Neural cell (in vitro differentiated cells): ENCODE results near the gene KRTAP19-3. TPM values are rescaled to one million over a fixed set of nuclear protein-coding genes. Genes with fewer than 3 reads are reported as not detected.

ENCODE experiments used
- H2AFZ ChIP-seq: fragments of 200-600, 300-800 bp; sonication (generic), shearing (Covaris generic); 2 replicates; pipeline ENCODE4 v1.6.0; 2014; ENCODE audit warnings: low read depth, mild to moderate bottlenecking, antibody characterized with exemption, low read length, moderate library complexity
- H3F3A ChIP-seq: fragments of 200-600 bp; shearing (Covaris generic); 2 replicates; pipeline ENCODE4 v1.6.1; 2016; ENCODE audit warnings: mild to moderate bottlenecking, moderate library complexity, mixed read lengths, antibody characterized with exemption, low read length; ENCODE audit not compliant: insufficient read depth, poor library complexity, severe bottlenecking
- H3K27ac ChIP-seq: fragments of 200-600, 300-800 bp; sonication (generic), shearing (Covaris generic); 2 replicates; pipeline ENCODE4 v1.5.1; 2014; ENCODE audit warnings: mild to moderate bottlenecking, low read length, moderate library complexity
- H3K27me3 ChIP-seq: fragments of 300-800, 200-600 bp; sonication (generic), shearing (Covaris generic); 2 replicates; pipeline ENCODE4 v1.6.0; 2014; ENCODE audit warnings: mild to moderate bottlenecking, low read depth, low read length, moderate library complexity; ENCODE audit not compliant: insufficient read depth
- H3K36me3 ChIP-seq: fragments of 300-800, 200-600 bp; sonication (generic), shearing (Covaris generic); 2 replicates; pipeline ENCODE4 v1.5.1; 2014; ENCODE audit warnings: mild to moderate bottlenecking, antibody characterized with exemption, low read length, moderate library complexity; ENCODE audit not compliant: insufficient read depth
- H3K4me2 ChIP-seq: fragments of 300-800, 200-600 bp; sonication (generic), shearing (Covaris generic); 2 replicates; pipeline ENCODE4 v1.6.0; 2014; ENCODE audit warnings: mild to moderate bottlenecking, low read length
- H3K4me3 ChIP-seq: fragments of 300-800, 200-600 bp; sonication (generic), shearing (Covaris generic); 2 replicates; pipeline ENCODE4 v1.5.1; 2014; ENCODE audit warnings: mild to moderate bottlenecking, low read length, moderate library complexity
- H3K79me2 ChIP-seq: fragments of 200-600 bp; shearing (Covaris generic); replicated peaks from 2 replicates; pipeline ENCODE4 v1.6.0; 2014; ENCODE audit warnings: mild to moderate bottlenecking, low read length, moderate library complexity; ENCODE audit not compliant: insufficient read depth
- H3K9ac ChIP-seq: fragments of 300-800, 200-600 bp; sonication (generic), shearing (Covaris generic); 2 replicates; pipeline ENCODE4 v1.6.1; 2016; ENCODE audit warnings: mild to moderate bottlenecking, low read length, mixed read lengths
- H3K9me2 ChIP-seq: fragments of 200-600 bp; shearing (Covaris generic); 2 replicates; pipeline ENCODE4 v1.6.1; 2016; ENCODE audit warnings: mild to moderate bottlenecking, low read length, mixed read lengths; ENCODE audit not compliant: insufficient read depth
- H3K9me3 ChIP-seq: fragments of 200-600, 300-800 bp; sonication (generic), shearing (Covaris generic); 2 replicates; pipeline ENCODE4 v1.6.1; 2016; ENCODE audit warnings: mild to moderate bottlenecking, mixed run types, low read length, moderate library complexity, mixed read lengths
- H4K20me1 ChIP-seq: fragments of 200-600 bp; shearing (Covaris generic); 2 replicates; pipeline ENCODE4 v1.6.1; 2016; ENCODE audit warnings: mild to moderate bottlenecking, mixed run types; ENCODE audit not compliant: insufficient read depth
- EP300 ChIP-seq: fragments of 450-650 bp; conservative IDR thresholded peaks from 2 replicates; pipeline ENCODE4 v1.6.1; 2014; ENCODE audit warnings: antibody characterized with exemption, mild to moderate bottlenecking, moderate library complexity; ENCODE audit not compliant: poor library complexity, severe bottlenecking
- EZH2 ChIP-seq: fragments of 200-600, 300-800 bp; shearing (Covaris generic), sonication (generic); IDR thresholded peaks from 2 replicates; pipeline ENCODE4 v1.6.1; 2014; ENCODE audit warnings: antibody characterized with exemption, low read length, borderline replicate concordance, mild to moderate bottlenecking; ENCODE audit not compliant: insufficient read depth, poor library complexity, severe bottlenecking
- MXI1 ChIP-seq: fragments of 450-650 bp; conservative IDR thresholded peaks from 2 replicates; pipeline ENCODE4 v1.6.1; 2014; ENCODE audit warnings: antibody characterized with exemption, mild to moderate bottlenecking; ENCODE audit not compliant: poor library complexity, severe bottlenecking
- POLR2AphosphoS5 ChIP-seq: IDR thresholded peaks from 2 replicates; pipeline ENCODE4 v1.6.1; 2012
- RAD21 ChIP-seq: fragments of 450-650 bp; conservative IDR thresholded peaks from 2 replicates; pipeline ENCODE4 v1.6.1; 2014; ENCODE audit warnings: antibody characterized with exemption, mild to moderate bottlenecking, moderate library complexity
- SMC3 ChIP-seq: fragments of 450-650 bp; conservative IDR thresholded peaks from 2 replicates; pipeline ENCODE4 v1.6.1; 2014; ENCODE audit warnings: antibody characterized with exemption, mild to moderate bottlenecking, moderate library complexity; ENCODE audit not compliant: poor library complexity
- TAF1 ChIP-seq: IDR thresholded peaks from 2 replicates; pipeline ENCODE4 v1.6.1; 2012; ENCODE audit warnings: low read depth
- polyA plus RNA-seq: library from polyadenylated mRNA; depleted of rRNA; stranded (reverse); fragments of >200 nt; gene quantifications from 2 replicates; pipeline ENCODE4 v1.2.3, GENCODE V29; 2014
- TF ChIP-seq, protein P1 (sequence below): fragments of 450-650 bp; IDR thresholded peaks from 2 replicates; pipeline ENCODE4 v1.5.1; 2014; ENCODE audit warnings: antibody characterized with exemption, mild to moderate bottlenecking, moderate library complexity; ENCODE audit not compliant: poor library complexity, severe bottlenecking
- TF ChIP-seq, protein P2 (sequence below): IDR thresholded peaks from 2 replicates; pipeline ENCODE4 v1.6.1; 2012; ENCODE audit warnings: borderline replicate concordance

KRTAP19-3 gene
- polyA plus RNA-seq, 1 donor from 2014 or later, result not detected

DNA sequence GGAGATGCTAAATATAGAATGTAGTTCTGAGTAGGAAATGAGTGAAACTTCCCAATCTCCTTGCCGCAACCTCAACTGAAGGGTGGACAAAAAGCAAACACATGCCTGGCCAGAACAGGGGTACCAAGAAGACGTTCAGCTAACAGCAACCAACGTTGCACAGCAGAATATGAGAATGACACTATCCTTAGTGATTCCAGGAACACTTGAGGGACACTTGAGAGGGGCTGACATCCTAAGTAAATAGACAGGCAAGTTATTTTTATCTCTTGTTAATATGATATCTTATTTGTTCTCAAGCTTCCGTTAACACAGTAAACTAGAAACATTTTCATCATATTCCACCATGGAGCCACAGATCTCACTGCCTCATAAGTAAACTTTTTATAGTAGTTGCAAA is 12.6 kb downstream of the KRTAP19-3 start:
- Histone ChIP-seq H3K9me2 (no peaks in the 10 kb centered on the region), H3K4me3 (no peak overlapping the region), H3K36me3 (no peaks in the 10 kb centered on the region), H3K9me3 (no peaks in the 10 kb centered on the region), H3F3A (no peaks in the 10 kb centered on the region), H3K4me2 (no peak overlapping the region), H3K27me3 (no peaks in the 10 kb centered on the region), H2AFZ (no peak overlapping the region), H3K79me2 (no peaks in the 10 kb centered on the region), H3K9ac (no peak overlapping the region), H3K27ac (no peak overlapping the region), H4K20me1 (no peaks in the 10 kb centered on the region)
- TF ChIP-seq TAF1 (no peak), EP300 (no peak), SMC3 (no peak), POLR2AphosphoS5 (no peak), RAD21 (no peak), EZH2 (no peak), MXI1 (no peak)
- TF ChIP-seq, protein P1, sequence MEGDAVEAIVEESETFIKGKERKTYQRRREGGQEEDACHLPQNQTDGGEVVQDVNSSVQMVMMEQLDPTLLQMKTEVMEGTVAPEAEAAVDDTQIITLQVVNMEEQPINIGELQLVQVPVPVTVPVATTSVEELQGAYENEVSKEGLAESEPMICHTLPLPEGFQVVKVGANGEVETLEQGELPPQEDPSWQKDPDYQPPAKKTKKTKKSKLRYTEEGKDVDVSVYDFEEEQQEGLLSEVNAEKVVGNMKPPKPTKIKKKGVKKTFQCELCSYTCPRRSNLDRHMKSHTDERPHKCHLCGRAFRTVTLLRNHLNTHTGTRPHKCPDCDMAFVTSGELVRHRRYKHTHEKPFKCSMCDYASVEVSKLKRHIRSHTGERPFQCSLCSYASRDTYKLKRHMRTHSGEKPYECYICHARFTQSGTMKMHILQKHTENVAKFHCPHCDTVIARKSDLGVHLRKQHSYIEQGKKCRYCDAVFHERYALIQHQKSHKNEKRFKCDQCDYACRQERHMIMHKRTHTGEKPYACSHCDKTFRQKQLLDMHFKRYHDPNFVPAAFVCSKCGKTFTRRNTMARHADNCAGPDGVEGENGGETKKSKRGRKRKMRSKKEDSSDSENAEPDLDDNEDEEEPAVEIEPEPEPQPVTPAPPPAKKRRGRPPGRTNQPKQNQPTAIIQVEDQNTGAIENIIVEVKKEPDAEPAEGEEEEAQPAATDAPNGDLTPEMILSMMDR, result no peak
- TF ChIP-seq, protein P2, sequence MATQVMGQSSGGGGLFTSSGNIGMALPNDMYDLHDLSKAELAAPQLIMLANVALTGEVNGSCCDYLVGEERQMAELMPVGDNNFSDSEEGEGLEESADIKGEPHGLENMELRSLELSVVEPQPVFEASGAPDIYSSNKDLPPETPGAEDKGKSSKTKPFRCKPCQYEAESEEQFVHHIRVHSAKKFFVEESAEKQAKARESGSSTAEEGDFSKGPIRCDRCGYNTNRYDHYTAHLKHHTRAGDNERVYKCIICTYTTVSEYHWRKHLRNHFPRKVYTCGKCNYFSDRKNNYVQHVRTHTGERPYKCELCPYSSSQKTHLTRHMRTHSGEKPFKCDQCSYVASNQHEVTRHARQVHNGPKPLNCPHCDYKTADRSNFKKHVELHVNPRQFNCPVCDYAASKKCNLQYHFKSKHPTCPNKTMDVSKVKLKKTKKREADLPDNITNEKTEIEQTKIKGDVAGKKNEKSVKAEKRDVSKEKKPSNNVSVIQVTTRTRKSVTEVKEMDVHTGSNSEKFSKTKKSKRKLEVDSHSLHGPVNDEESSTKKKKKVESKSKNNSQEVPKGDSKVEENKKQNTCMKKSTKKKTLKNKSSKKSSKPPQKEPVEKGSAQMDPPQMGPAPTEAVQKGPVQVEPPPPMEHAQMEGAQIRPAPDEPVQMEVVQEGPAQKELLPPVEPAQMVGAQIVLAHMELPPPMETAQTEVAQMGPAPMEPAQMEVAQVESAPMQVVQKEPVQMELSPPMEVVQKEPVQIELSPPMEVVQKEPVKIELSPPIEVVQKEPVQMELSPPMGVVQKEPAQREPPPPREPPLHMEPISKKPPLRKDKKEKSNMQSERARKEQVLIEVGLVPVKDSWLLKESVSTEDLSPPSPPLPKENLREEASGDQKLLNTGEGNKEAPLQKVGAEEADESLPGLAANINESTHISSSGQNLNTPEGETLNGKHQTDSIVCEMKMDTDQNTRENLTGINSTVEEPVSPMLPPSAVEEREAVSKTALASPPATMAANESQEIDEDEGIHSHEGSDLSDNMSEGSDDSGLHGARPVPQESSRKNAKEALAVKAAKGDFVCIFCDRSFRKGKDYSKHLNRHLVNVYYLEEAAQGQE, result no peak

DNA sequence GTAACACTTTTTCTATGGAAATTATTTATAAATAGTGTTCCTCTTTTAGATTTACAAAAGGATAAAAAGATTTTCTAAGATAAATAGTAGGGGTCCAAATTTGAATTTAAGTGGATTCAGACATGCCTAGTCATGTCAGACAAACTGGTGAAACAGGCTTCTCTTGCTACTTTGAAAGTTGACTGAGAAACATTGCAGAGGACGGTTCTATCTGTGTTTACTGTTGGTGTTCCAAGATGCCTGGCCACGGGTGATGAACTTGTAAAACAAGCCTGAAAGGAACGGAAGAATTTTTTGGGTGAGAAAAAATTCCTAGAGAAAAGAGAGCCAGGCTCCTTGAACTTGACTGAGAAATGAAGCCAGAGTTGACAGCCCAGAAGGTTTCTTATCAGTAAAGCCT is 13.8 kb downstream of the KRTAP19-3 start:
- H4K20me1 ChIP-seq, result no peaks in the 10 kb centered on the region
- H2AFZ ChIP-seq, result no peak overlapping the region
- H3F3A ChIP-seq, result no peaks in the 10 kb centered on the region
- H3K27ac ChIP-seq, result no peak overlapping the region
- H3K36me3 ChIP-seq, result no peaks in the 10 kb centered on the region
- no peaks in the 10 kb centered on the region for H3K27me3 ChIP-seq
- no peak overlapping the region for H3K4me3 ChIP-seq
- H3K9me3 ChIP-seq, result no peaks in the 10 kb centered on the region
- no peak overlapping the region for H3K9ac ChIP-seq
- no peaks in the 10 kb centered on the region for H3K79me2 ChIP-seq
- H3K9me2 ChIP-seq, result no peaks in the 10 kb centered on the region
- TF ChIP-seq RAD21 (no peak), SMC3 (no peak), EP300 (no peak), TAF1 (no peak), POLR2AphosphoS5 (no peak), EZH2 (no peak), MXI1 (no peak)
- TF ChIP-seq, protein P2, result no peak
- TF ChIP-seq, protein P1, result no peak
- no peak overlapping the region for H3K4me2 ChIP-seq
